ENCODE data around the gene ZNF462.
"Not testable (repeated sequence)": the region's sequence is repeated elsewhere in the genome, so short reads cannot be mapped to it uniquely, and the experiment has no call there.

Gene ZNF462

GRCh38 chr9:106962122-106962521 lies 99.2 kb downstream of the ZNF462 start:
- no peak for DNase-seq (ENCODE audit: low read depth)

DNA sequence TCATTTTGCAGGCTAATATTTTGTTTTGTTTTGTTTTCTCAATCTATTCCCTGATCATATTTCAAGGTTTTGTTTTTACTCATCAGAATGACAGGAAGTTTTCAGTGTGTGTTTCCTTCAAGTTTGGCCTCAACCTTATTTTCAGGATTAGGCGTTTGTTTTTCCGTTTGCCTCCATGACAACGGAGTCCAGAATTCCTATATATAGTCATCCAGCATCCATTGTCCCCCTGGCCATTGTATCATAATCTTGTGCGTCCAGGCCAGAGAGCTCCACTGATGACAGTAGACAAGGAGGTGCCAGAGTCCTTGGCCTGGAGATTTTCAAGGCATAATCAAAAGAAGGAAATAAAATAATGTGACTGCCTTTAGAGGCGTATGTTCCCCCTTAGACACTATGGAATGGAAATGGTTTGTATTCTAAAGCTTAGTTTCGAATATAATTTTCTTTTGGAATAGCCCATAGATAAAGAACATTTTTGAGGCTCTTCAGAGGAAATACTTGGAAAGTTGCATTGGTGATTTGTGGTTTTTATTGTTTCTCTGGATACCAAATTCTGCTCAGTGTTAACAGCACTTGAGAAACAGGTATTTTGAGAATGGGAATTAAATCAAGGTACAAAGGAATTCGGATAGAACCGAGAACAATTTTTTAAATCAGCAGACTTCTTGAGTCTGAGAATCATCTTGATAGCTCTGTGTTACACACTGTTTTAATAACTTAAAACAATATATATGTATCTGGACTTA lies 99.8 kb downstream of the ZNF462 start:
- DNase-seq (ENCODE audit: low read depth) = no peak

DNA sequence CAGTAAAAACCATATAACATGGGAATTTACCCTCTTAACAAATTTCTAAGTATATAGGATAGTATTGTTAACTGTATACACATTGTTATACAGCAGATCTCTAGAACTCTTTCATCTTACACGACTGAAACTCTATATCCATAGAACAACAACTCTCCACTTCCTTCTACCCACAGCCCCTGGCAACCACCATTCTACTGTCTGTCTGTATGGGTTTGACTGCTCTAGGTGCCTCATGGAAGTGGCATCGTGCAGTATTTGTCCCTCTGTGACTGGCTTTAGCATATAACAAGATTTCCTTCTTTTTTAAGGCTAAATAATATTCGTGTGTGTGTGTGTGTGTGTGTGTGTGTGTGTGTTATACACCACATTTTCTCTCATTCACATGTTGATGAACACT lies 100.7 kb downstream of the ZNF462 start:
- no peak for DNase-seq (ENCODE audit: low read depth)

- peak; percentile 0 for DNase-seq (ENCODE audit: low read depth)
Measured at GRCh38 chr9:106964329-106964728, 101.4 kb downstream of the ZNF462 start.

- DNase-seq (ENCODE audit: low read depth) = no peak
Measured at GRCh38 chr9:106964822-106965525, 102.0 kb downstream of the ZNF462 start.

- no peak for DNase-seq (ENCODE audit: low read depth)
Measured at GRCh38 chr9:106966481-106966880, 103.5 kb downstream of the ZNF462 start.

- no peak for DNase-seq (ENCODE audit: low read depth)
Measured at GRCh38 chr9:106969696-106970095, 106.7 kb downstream of the ZNF462 start.

- no peak for DNase-seq (ENCODE audit: low read depth)
Measured at GRCh38 chr9:106970219-106970975, 107.4 kb downstream of the ZNF462 start.

- DNase-seq (ENCODE audit: low read depth) = no peak
Measured at GRCh38 chr9:106970976-106971457, 108.1 kb downstream of the ZNF462 start.

DNA sequence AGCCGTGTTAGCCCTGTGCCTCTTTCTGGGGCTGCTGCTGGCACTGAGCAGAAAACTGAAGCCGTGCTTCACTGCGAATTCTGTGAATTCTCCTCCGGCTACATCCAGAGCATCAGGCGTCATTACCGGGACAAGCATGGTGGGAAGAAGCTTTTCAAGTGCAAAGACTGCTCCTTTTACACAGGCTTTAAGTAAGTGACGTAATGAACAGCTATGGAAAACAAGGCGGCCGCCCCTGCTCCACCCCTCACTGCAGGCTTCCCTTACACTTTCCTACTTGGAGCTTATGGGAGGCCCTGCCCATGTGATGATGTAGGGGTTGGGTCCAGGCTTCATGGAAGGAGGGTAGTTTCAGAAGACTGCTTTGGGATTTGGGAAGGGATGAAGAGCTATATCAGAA lies 109.1 kb downstream of the ZNF462 start:
- no peak for DNase-seq (ENCODE audit: low read depth)

- no peak for DNase-seq (ENCODE audit: low read depth)
Measured at GRCh38 chr9:106974341-106974740, 111.4 kb downstream of the ZNF462 start.

- no peak for DNase-seq (ENCODE audit: low read depth)
Measured at GRCh38 chr9:106976772-106977171, 113.8 kb downstream of the ZNF462 start.

GRCh38 chr9:106980551-106981101 lies 117.7 kb downstream of the ZNF462 start:
- no peak for DNase-seq (ENCODE audit: low read depth)

- DNase-seq (ENCODE audit: low read depth) = no peak
Measured at GRCh38 chr9:106981396-106982287, 118.7 kb downstream of the ZNF462 start.

DNA sequence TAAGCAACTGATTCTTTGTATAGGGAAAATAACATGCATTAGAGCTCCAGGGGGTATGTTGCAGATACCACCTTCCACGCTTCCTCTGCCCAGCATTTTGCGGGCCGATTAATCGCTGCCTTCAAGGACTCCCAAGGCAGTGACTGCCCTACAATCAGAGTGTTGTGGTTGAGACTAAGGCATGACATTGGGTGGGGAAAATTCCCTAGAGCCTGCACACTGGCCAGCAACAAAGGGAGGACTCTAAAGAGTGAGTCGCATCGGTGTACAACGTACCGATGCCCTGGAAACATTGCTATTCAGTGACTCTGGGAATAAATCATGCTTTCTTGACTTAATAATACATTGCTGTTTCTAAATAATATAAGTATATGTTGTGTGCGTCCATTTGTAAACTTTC lies 119.7 kb downstream of the ZNF462 start:
- DNase-seq (ENCODE audit: low read depth) = no peak

DNA sequence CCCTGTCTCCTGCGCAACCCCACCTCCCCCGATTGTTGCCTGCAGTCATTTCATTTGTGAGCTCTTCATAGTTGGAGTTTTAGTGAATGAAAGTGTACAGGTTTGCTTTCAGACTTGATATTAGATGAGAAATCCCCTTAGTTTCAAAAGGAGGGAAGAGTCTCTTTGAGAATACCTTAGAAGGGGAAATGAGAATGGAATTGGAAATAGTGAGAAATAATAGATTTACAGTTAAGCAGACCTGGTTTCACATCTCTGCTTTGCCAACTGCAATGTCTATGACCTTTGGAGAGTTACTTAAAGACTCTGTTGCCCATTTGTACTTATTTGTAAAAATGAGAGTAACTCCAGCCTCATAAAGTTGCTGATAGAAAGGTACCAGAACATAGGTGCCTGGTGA lies 120.4 kb downstream of the ZNF462 start:
- DNase-seq (ENCODE audit: low read depth) = no peak

DNA sequence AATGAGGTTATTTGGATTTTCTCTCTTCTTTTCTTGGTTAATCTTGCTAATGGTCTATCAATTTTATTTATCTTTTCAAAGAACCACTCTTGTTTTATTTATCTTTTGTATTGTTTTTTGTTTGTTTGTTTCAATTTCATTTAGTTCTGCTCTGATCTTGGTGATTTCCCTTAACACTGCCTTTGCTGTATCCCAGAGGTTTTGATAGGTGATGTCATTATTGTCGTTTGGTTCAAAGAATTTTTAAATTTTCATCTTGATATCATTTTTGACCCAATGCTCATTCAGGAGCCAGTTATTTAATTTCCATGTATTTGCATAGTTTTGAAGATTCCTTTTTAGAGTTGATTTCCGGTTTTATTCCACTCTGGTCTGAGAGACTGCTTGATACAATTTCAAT lies 126.9 kb downstream of the ZNF462 start:
- DNase-seq (ENCODE audit: low read depth) = not testable (repeated sequence)

DNA sequence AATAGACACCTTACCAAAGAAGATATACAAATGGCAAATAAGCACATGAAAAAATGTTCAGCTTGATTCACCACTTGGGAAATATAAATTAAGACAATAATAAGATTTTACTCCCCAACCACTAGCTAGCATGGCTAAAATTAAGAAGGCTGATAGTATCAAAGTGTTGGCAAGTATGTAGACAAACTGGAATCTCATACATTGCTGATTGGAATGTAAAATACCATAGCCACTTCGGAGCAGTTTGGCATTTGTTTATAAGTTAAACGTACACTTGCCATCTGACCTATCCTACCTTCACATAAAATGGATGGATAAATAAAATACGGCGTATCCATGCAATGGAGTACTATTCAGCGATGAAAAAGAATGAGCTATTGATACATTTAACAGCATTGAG lies 129.2 kb downstream of the ZNF462 start:
- no peak for DNase-seq (ENCODE audit: low read depth)

- DNase-seq (ENCODE audit: low read depth) = no peak
Measured at GRCh38 chr9:106993603-106994002, 130.6 kb downstream of the ZNF462 start.

DNA sequence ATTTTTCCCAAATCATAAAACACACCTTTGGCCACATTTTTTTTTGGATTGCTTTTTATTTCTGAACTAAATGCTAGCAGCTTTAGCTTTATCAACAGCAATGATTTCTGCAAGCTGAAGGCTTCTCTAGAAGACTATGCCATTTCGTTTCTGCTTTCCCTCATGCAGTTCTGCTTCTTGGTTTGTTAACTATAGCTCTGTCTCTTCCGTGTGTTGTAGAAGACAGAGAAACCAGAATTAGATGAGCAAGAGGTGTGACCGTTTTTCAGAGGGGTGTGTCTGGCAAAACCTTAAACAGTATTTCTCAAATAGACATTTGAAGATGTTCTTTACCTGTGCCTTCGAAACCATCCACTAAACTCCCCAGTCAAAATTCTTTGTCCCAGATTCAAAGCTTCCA lies 131.5 kb downstream of the ZNF462 start:
- no peak for DNase-seq (ENCODE audit: low read depth)

GRCh38 chr9:107000218-107000617 lies 137.3 kb downstream of the ZNF462 start:
- no peak for DNase-seq (ENCODE audit: low read depth)
